ELR (cell line): ENCODE results near the gene ASCC1.
"Not testable (repeated sequence)": the region's sequence is repeated elsewhere in the genome, so short reads cannot be mapped to it uniquely, and the experiment has no call there.

Experiments used
- DNase-seq: peaks from one replicate; pipeline ENCODE4 v3.0.0-alpha.2; 2015; ENCODE audit warnings: low read depth

The ASCC1 gene

GRCh38 chr10:72248468-72249151 is 32.5 kb upstream of the ASCC1 start:
- no peak for DNase-seq

GRCh38 chr10:72245949-72246525 is 30.0 kb upstream of the ASCC1 start:
- no peak for DNase-seq

GRCh38 chr10:72244573-72245038 is 28.5 kb upstream of the ASCC1 start:
- DNase-seq, result no peak

- peak; percentile 71 for DNase-seq
Observed at GRCh38 chr10:72243822-72244437, 27.9 kb upstream of the ASCC1 start.

- no peak for DNase-seq
Observed at GRCh38 chr10:72242675-72243074, 26.6 kb upstream of the ASCC1 start.

- no peak for DNase-seq
Observed at GRCh38 chr10:72241691-72242252, 25.7 kb upstream of the ASCC1 start.

GRCh38 chr10:72240371-72240770 is 24.3 kb upstream of the ASCC1 start:
- DNase-seq, result no peak

GRCh38 chr10:72239409-72239808 is 23.3 kb upstream of the ASCC1 start:
- DNase-seq, result no peak

- no peak for DNase-seq
Observed at GRCh38 chr10:72238392-72239175, 22.5 kb upstream of the ASCC1 start.

GRCh38 chr10:72235544-72236279 is 19.6 kb upstream of the ASCC1 start:
- DNase-seq, result no peak

- no peak for DNase-seq
Observed at GRCh38 chr10:72234560-72235095, 18.6 kb upstream of the ASCC1 start.

- no peak for DNase-seq
Observed at GRCh38 chr10:72233621-72234020, 17.5 kb upstream of the ASCC1 start.

GRCh38 chr10:72229261-72230251 is 13.5 kb upstream of the ASCC1 start:
- DNase-seq, result no peak

GRCh38 chr10:72228318-72228751 is 12.3 kb upstream of the ASCC1 start:
- DNase-seq, result no peak

GRCh38 chr10:72227826-72228225 is 11.8 kb upstream of the ASCC1 start:
- no peak for DNase-seq

- DNase-seq, result no peak
Observed at GRCh38 chr10:72226418-72227027, 10.4 kb upstream of the ASCC1 start.

- DNase-seq, result not testable (repeated sequence)
Observed at GRCh38 chr10:72224191-72224590, 8.1 kb upstream of the ASCC1 start.

- DNase-seq, result no peak
Observed at GRCh38 chr10:72223743-72224101, 7.6 kb upstream of the ASCC1 start.

GRCh38 chr10:72221278-72221677 is 5.2 kb upstream of the ASCC1 start:
- no peak for DNase-seq

GRCh38 chr10:72220637-72221036 is 4.6 kb upstream of the ASCC1 start:
- DNase-seq, result no peak
